Stimulated activated CD4-positive, alpha-beta T cell treated with anti-CD3 and anti-CD28 coated beads, Interleukin-2, amount 100 ng/mL, for 4 hours (primary cell): ENCODE results near the gene ANKRD45.
"Not testable (repeated sequence)": the region's sequence is repeated elsewhere in the genome, so short reads cannot be mapped to it uniquely, and the experiment has no call there.

Experiments used
- DNase-seq: peaks from one replicate; pipeline ENCODE4 v3.0.0-alpha.2; 2020; ENCODE audit warnings: low read depth

ANKRD45 gene

DNA sequence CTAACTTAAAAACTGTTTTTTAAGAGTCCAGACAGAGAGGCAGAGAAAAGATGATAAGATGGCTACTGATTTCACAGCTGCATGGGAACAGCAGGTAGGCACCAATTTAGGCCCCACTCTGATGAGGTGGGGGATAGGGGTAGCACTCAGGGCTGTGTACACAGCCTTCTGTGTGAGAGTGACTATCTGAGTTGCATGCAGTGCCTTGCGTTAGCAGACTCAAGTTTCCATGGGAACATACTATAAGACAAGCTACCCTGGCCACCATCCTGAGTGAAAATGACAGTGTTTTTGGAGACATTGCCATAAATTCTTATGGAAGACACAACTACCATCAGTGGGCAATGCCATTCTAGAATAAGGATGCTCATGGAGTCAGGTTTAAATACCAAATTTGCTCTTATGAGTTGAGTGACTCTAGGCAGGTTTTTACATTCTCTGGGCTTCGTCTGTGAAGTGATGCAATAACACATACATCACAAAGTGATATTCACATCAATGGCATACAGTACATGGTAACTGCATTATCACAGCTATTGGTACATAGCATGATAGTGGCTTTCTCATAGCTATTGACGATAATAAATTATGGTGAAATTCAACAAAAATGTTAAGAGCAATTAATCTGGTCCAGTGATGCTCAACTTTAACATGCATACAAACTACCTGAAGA, 97.3 kb downstream of the ANKRD45 start:
- no peak for DNase-seq

DNA sequence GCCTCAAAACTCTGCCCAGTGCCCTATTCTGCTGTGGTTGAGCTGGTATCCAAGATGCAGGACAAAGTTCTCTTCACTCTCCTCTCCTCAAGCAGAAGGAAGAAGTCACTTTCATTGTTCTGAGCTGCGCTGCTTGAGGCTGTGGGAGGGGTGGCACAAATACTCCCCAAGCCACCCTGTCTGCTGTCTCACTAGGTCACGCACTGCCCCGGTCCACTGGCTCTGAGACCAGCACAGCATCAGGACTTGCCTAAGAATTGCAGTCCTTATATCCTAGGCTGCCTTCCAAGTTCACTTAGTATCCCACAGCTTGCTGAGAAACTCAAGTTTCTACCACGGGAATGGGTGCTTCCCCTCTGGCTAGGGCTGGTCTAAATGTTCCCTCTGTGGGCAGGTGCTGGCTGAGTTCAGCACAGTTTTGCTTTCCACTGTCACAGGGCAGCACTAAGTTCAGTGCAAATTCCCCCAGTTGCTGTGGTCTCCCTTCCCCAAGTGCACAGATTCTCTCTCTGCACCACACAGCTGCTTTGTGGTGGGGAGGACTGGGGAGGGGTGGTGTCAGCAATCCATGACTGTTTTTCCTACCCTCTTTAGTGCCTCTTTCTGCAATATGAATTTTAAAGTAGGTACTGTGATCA, 99.2 kb downstream of the ANKRD45 start:
- DNase-seq: no peak

DNA sequence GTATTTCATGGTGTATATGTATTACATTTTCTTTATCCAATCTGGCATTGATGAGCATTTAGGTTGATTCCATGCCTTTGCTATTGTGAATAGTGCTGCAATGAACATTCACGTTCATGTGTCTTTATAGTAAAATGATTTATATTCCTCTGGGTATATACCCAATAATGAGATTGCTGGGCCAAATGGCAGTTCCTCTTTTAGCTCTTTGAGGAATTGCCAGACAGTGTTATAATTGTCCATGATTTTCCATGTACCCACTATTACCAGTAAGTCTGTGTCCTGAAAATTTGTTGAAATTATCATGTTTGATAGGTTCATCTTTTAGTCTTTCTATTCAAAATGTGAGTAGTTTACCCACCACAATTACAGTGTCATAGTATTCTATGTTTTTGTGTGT, 101.2 kb downstream of the ANKRD45 start:
- no peak for DNase-seq

DNA sequence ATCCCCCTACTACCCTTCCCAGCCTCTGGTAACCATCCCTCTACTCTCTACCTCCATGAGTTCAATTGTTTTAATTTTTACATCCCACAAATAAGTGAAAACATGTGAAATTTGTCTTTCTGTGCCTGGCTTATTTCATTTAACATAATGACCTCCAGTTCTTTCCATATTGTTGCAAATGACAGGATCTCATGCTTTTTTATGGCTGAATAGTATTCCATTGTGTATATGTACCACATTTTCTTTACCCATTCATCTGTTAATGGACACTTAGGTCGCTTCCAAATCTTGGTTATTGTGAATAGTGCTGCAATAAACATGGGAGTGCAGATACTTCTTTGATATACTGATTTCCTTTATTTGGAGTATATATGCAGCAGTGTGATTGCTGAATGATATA, 105.8 kb downstream of the ANKRD45 start:
- not testable (repeated sequence) for DNase-seq

DNA sequence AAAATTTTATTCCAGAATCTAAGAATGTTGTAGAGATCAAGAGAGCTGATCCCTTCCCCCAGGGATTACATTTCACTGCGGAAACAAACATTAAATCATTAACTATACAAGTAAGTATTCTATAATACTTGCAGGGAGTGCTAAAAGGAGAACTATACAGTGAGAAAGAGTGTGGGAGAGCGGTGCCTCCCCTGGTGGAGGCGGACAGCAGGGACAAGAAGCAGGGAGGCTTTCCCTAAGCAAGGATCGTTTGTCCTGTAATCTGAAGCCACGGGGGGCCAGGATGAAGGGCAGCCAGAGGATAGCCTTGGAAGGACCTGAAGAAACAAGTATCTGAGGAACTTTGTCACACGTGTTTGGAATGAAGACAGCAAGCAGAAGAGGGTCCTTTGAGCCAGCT, 106.8 kb downstream of the ANKRD45 start:
- DNase-seq: no peak

DNA sequence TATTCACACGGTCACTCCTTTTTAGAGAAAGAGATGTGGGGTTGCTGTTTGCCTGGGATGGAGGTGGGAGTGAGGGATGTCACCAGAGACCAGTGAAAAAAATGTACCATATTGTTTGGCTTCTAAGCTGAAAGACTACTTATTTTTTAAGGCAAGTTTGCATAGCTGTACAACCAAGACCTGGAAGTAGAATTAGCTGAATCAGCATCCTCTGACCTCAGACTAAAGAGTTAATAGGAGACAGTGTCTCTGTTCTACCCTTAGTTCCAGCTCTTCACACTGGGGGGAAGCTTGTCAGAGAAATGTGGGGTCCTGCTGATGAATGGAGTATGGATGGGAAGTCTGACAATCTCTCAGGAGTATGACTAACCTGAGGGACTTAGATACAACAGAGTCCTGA, 108.4 kb downstream of the ANKRD45 start:
- DNase-seq: no peak

DNA sequence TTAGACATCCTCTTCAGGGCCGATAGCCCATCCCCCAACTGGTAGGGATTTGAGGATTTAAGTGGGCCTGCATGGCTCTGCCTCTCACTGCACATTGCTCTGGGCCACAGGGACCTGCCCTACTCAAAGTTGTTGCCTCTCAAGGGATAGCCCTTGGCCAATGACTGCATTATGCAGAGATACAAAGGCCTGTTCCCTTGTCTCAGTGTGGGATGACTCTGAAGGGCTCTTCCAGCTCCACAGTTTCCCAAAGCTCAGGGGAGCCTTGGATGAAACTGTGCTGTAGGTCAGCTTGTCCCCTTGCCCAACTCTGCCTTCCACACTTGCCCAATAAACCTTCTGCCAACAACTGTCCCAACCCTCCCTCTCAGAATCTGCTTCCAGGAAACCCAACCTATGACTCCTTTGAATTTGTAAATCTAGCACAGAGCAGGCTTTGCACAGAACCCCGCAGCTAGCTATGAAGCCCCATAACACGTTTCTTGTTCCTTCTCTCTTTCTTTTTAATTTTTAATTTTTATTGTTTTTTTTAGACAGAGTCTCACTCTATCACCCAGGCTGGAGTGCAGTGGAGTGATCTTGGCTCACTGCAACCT, 109.3 kb downstream of the ANKRD45 start:
- no peak for DNase-seq
